ENCODE data around the gene FAM20A. TPM values are rescaled to one million over a fixed set of nuclear protein-coding genes. Genes with fewer than 3 reads are reported as not detected.

Gene FAM20A
- total RNA-seq, 4 donors from 2014 or later: 0.78 to 6.4 (median 4.7) TPM

- Histone ChIP-seq H3K4me1 (peaks cover 22% of the 10 kb centered on the region), H3K9me3 (no peaks in the 10 kb centered on the region), H3K36me3 (no peaks in the 10 kb centered on the region), H3K27me3 (no peaks in the 10 kb centered on the region), H3K4me3 (no peak overlapping the region), H3K27ac (no peak overlapping the region)
- TF ChIP-seq CTCF (IDR thresholded peaks at IDR 0.05) (no peak), EP300 (IDR thresholded peaks at IDR 0.05) (no peak), POLR2AphosphoS5 (IDR thresholded peaks at IDR 0.05) (no peak), POLR2A (IDR thresholded peaks at IDR 0.05) (no peak)
- no peak for DNase-seq (ENCODE audit: low spot score in 2 of 2)
These were observed 31.8 kb downstream of the FAM20A start for GRCh38 chr17:68569346-68569745.

- H3K27me3 ChIP-seq: no peaks in the 10 kb centered on the region
- DNase-seq (ENCODE audit: low spot score in 2 of 2): no peak
- H3K4me1 ChIP-seq: peaks cover 29% of the 10 kb centered on the region
- H3K36me3 ChIP-seq: no peaks in the 10 kb centered on the region
- TF ChIP-seq EP300 (IDR thresholded peaks at IDR 0.05): no peak
- no peak for TF ChIP-seq POLR2AphosphoS5 (IDR thresholded peaks at IDR 0.05)
- TF ChIP-seq CTCF (IDR thresholded peaks at IDR 0.05): no peak
- TF ChIP-seq POLR2A (IDR thresholded peaks at IDR 0.05): no peak
- WGBS: 76% methylated on average over 2 of the region's 2 CpGs
- no peak overlapping the region for H3K27ac ChIP-seq
- no peak overlapping the region for H3K4me3 ChIP-seq
- H3K9me3 ChIP-seq: no peaks in the 10 kb centered on the region
These were observed 32.6 kb downstream of the FAM20A start for GRCh38 chr17:68568581-68568980.

- no peak overlapping the region for H3K4me3 ChIP-seq
- WGBS: 96% methylated on average over 8 of the region's 8 CpGs
- no peaks in the 10 kb centered on the region for H3K9me3 ChIP-seq
- peaks cover 30% of the 10 kb centered on the region for H3K4me1 ChIP-seq
- H3K27ac ChIP-seq: no peak overlapping the region
- H3K36me3 ChIP-seq: no peaks in the 10 kb centered on the region
- DNase-seq (ENCODE audit: low spot score in 2 of 2): no peak
- TF ChIP-seq EP300 (IDR thresholded peaks at IDR 0.05): no peak
- TF ChIP-seq POLR2AphosphoS5 (IDR thresholded peaks at IDR 0.05): no peak
- TF ChIP-seq CTCF (IDR thresholded peaks at IDR 0.05): no peak
- TF ChIP-seq POLR2A (IDR thresholded peaks at IDR 0.05): no peak
- H3K27me3 ChIP-seq: no peaks in the 10 kb centered on the region
These were observed 33.6 kb downstream of the FAM20A start for GRCh38 chr17:68567581-68567980.

GRCh38 chr17:68567035-68567434 is 34.1 kb downstream of the FAM20A start:
- Histone ChIP-seq H3K9me3 (no peaks in the 10 kb centered on the region), H3K4me1 (peaks cover 30% of the 10 kb centered on the region), H3K27ac (no peak overlapping the region), H3K4me3 (no peak overlapping the region), H3K27me3 (no peaks in the 10 kb centered on the region), H3K36me3 (no peaks in the 10 kb centered on the region)
- DNase-seq (ENCODE audit: low spot score in 2 of 2): no peak
- 54% methylated on average over 3 of the region's 3 CpGs for WGBS
- TF ChIP-seq POLR2AphosphoS5 (IDR thresholded peaks at IDR 0.05) (no peak), EP300 (IDR thresholded peaks at IDR 0.05) (no peak), POLR2A (IDR thresholded peaks at IDR 0.05) (no peak), CTCF (IDR thresholded peaks at IDR 0.05) (no peak)

- WGBS: 58% methylated on average over 2 of the region's 2 CpGs
- Histone ChIP-seq H3K36me3 (no peaks in the 10 kb centered on the region), H3K4me1 (peaks cover 30% of the 10 kb centered on the region), H3K4me3 (no peak overlapping the region), H3K27me3 (no peaks in the 10 kb centered on the region), H3K9me3 (no peaks in the 10 kb centered on the region), H3K27ac (no peak overlapping the region)
- DNase-seq (ENCODE audit: low spot score in 2 of 2): no peak
- no peak for TF ChIP-seq POLR2A (IDR thresholded peaks at IDR 0.05)
- TF ChIP-seq CTCF (IDR thresholded peaks at IDR 0.05): no peak
- no peak for TF ChIP-seq EP300 (IDR thresholded peaks at IDR 0.05)
- TF ChIP-seq POLR2AphosphoS5 (IDR thresholded peaks at IDR 0.05): no peak
These were observed 34.8 kb downstream of the FAM20A start for GRCh38 chr17:68566442-68566738.
